Neural cell (in vitro differentiated cells): ENCODE data around the gene DLG4.

Experiments
- CTCF ChIP-seq: fragments of 450-650 bp; IDR thresholded peaks from 2 replicates; pipeline ENCODE4 v1.5.1; 2014; ENCODE audit warnings: antibody characterized with exemption, mild to moderate bottlenecking, moderate library complexity; ENCODE audit not compliant: poor library complexity, severe bottlenecking
- EP300 ChIP-seq: fragments of 450-650 bp; conservative IDR thresholded peaks from 2 replicates; pipeline ENCODE4 v1.6.1; 2014; ENCODE audit warnings: antibody characterized with exemption, mild to moderate bottlenecking, moderate library complexity; ENCODE audit not compliant: poor library complexity, severe bottlenecking
- EZH2 ChIP-seq: fragments of 200-600, 300-800 bp; shearing (Covaris generic), sonication (generic); IDR thresholded peaks from 2 replicates; pipeline ENCODE4 v1.6.1; 2014; ENCODE audit warnings: antibody characterized with exemption, low read length, borderline replicate concordance, mild to moderate bottlenecking; ENCODE audit not compliant: insufficient read depth, poor library complexity, severe bottlenecking
- RAD21 ChIP-seq: fragments of 450-650 bp; conservative IDR thresholded peaks from 2 replicates; pipeline ENCODE4 v1.6.1; 2014; ENCODE audit warnings: antibody characterized with exemption, mild to moderate bottlenecking, moderate library complexity

DNA sequence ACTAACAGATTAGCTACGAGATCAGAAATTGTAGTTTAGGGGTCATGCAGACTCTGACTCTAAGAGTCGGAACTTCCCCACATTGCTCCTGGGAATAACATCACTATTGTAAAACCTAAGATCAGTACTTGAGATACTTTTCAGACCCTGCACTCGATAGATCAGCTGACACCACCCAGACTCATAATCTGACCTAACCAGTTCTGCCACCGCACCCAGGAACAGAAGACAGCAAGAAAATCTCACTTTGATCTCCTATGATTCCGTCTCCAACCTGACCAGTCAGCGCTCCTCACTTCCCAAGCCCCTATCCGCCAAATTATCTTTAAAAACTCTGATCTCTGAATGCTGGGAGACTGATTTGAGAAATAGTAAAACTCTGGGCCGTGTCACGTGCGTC is 77.8 kb downstream of the DLG4 start:
- TF ChIP-seq EP300 = no peak
- no peak for TF ChIP-seq RAD21
- no peak for TF ChIP-seq EZH2
- TF ChIP-seq CTCF = no peak
